Tibial artery (tissue), 4 donors: ENCODE data around the gene TBX19.

ENCODE experiments used
- DNase-seq, 2 donors: peaks; one replicate each; pipeline ENCODE4 v3.0.0-alpha.2; 2019
- H3K27ac ChIP-seq, 2 donors: fragments of 200-600 bp; sonication (generic) in 1 of 2; 1 replicate in 1 of 2; 2 replicates in 1 of 2; pipeline ENCODE4 v1.5.1; 2018 to 2019; ENCODE audit warnings: mild to moderate bottlenecking in 1 of 2
- H3K27me3 ChIP-seq, 2 donors: fragments of 200-600 bp; sonication (generic) in 1 of 2; one replicate each; pipeline versions ENCODE4 v1.5.1 to v1.6.0; 2016 to 2019
- H3K36me3 ChIP-seq, 3 donors: fragments of 200-600 bp; sonication (generic) in 2 of 3; one replicate each; pipeline ENCODE4 v1.5.1; 2016 to 2019; ENCODE audit warnings: mild to moderate bottlenecking in 2 of 3
- H3K4me1 ChIP-seq, 4 donors: fragments of 200-600 bp; sonication (generic) in 2 of 4; 1 replicate in 3 of 4; 2 replicates in 1 of 4; pipeline ENCODE4 v1.5.1; 2016 to 2019
- H3K4me3 ChIP-seq, 2 donors: fragments of 200-600 bp; sonication (generic) in 1 of 2; 1 replicate in 1 of 2; 2 replicates in 1 of 2; pipeline ENCODE4 v1.5.1; 2018 to 2019; ENCODE audit warnings: mild to moderate bottlenecking in 2 of 2
- H3K9me3 ChIP-seq, 3 donors: fragments of 200-600 bp; sonication (generic) in 1 of 3; one replicate each; pipeline ENCODE4 v1.5.1; 2016 to 2019
- CTCF ChIP-seq, 2 experiments: fragments of 200-600 bp in 1 of 2; fragments of 450-650 bp in 1 of 2; IDR thresholded peaks; one replicate each; pipeline ENCODE4 v1.5.1; 2017 to 2019; ENCODE audit warnings: antibody characterized with exemption in 2 of 2, mild to moderate bottlenecking in 1 of 2, moderate library complexity in 1 of 2
- intact Hi-C: fragments of 100-400 bp; cut with DNase I; formaldehyde crosslinking; loops from one replicate; pipeline ENCODE4 v1.15.0; 2023; ENCODE audit warnings: low total_unique reads

The TBX19 gene

GRCh38 chr1:168288311-168289052 is 7.8 kb downstream of the TBX19 start:
- Histone ChIP-seq H3K9me3 (no peaks in the 10 kb centered on the region), H3K4me3 (no peak overlapping the region), H3K27ac (no peak overlapping the region), H3K4me1 (no peaks in the 10 kb centered on the region), H3K36me3 (peaks cover 0 to 16% (median 0%) of the 10 kb centered on the region in 3 donors), H3K27me3 (no peaks in the 10 kb centered on the region)
- TF ChIP-seq CTCF (IDR thresholded peaks at IDR 0.05), result no peak
- DNase-seq, result no peak
- intact Hi-C loops, result no loop called here

GRCh38 chr1:168291222-168291837 is 10.7 kb downstream of the TBX19 start:
- intact Hi-C loops, result no loop called here
- DNase-seq, result no peak
- peaks cover 0 to 24% (median 0%) of the 10 kb centered on the region in 3 donors for H3K36me3 ChIP-seq
- H3K27me3 ChIP-seq, result no peaks in the 10 kb centered on the region
- H3K27ac ChIP-seq, result no peak overlapping the region
- no peaks in the 10 kb centered on the region for H3K4me1 ChIP-seq
- H3K4me3 ChIP-seq, result no peak overlapping the region
- H3K9me3 ChIP-seq, result no peaks in the 10 kb centered on the region
- no peak for TF ChIP-seq CTCF (IDR thresholded peaks at IDR 0.05)

DNA sequence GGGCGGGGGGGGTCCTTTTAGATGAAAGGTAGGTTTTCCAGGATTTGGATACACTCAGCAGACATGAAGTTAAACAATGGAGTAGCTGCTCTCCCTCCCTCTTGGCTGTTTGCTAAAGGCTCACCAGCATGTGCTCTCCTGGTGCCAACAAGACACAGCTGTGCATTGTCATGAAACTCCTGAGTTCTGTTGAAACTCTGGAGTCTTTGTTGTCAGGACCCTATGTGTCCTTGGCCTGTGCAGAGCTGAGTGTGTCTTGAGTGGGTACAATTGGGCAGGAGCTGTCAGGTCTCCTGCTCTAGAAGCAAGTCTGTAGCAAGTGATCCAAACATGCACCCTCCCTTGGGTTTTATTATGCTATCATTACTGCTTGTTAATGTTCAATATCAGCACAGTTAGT is 12.7 kb downstream of the TBX19 start:
- intact Hi-C loops, result no loop called here
- H3K9me3 ChIP-seq, result no peaks in the 10 kb centered on the region
- H3K36me3 ChIP-seq, result peaks cover 0 to 24% (median 0%) of the 10 kb centered on the region in 3 donors
- H3K4me1 ChIP-seq, result no peaks in the 10 kb centered on the region
- H3K27ac ChIP-seq, result no peak overlapping the region
- no peak overlapping the region for H3K4me3 ChIP-seq
- no peaks in the 10 kb centered on the region for H3K27me3 ChIP-seq
- TF ChIP-seq CTCF (IDR thresholded peaks at IDR 0.05), result no peak
- DNase-seq, result no peak

- Histone ChIP-seq H3K27me3 (no peaks in the 10 kb centered on the region), H3K36me3 (peaks cover 0 to 24% (median 0%) of the 10 kb centered on the region in 3 donors), H3K9me3 (no peaks in the 10 kb centered on the region), H3K27ac (no peak overlapping the region), H3K4me3 (no peak overlapping the region), H3K4me1 (no peaks in the 10 kb centered on the region)
- DNase-seq, result no peak
- no peak for TF ChIP-seq CTCF (IDR thresholded peaks at IDR 0.05)
- intact Hi-C loops, result no loop called here
These were observed 14.9 kb downstream of the TBX19 start for GRCh38 chr1:168295411-168296114.

DNA sequence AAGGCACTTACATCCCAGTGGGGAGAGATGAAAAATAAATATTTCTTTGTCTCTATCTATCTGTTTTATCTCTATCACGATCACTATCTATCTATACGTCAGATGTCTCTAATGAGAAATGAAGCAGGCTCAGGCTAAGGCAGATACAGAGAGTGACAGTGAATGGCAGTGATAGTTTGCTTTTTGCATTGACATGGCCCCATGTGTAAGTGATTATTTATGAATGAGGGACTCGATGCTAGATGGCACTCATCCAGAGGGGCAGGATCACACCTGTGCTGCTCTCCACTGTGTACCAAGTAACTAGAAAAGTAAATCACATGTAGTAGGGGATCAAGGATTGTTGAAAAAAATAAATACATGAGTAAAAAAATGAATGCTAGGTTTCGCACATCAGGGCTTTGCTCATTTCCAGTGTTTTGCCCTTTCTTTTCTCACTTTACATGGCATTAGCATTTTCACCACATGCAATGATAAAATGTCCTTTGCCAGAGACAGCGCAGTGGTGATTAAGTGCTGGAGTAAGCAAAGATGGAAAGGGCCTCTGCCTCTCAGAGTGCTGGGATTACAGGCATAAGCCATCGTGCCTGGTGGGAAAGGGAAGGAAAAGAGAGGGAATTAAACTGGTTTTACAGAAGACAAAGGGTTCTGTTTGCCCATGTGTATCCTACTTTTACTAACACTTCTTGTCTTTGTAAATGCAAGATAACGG is 16.5 kb downstream of the TBX19 start:
- DNase-seq, result no peak
- peaks cover 0 to 24% (median 0%) of the 10 kb centered on the region in 3 donors for H3K36me3 ChIP-seq
- intact Hi-C loops, result no loop called here
- H3K27ac ChIP-seq, result no peak overlapping the region
- no peaks in the 10 kb centered on the region for H3K9me3 ChIP-seq
- no peak overlapping the region for H3K4me3 ChIP-seq
- no peaks in the 10 kb centered on the region for H3K4me1 ChIP-seq
- TF ChIP-seq CTCF (IDR thresholded peaks at IDR 0.05), result no peak
- H3K27me3 ChIP-seq, result no peaks in the 10 kb centered on the region
